CD14-positive monocyte (primary cell): ENCODE data around the gene PXMP4. TPM values are rescaled to one million over a fixed set of nuclear protein-coding genes. Genes with fewer than 3 reads are reported as not detected.

ENCODE experiments used
- DNase-seq, 3 donors: peaks; one replicate each; pipeline ENCODE4 v3.0.0-alpha.2; 2011 to 2022
- H2AFZ ChIP-seq: 2 replicates; pipeline ENCODE4 v1.6.0; 2012; ENCODE audit warnings: mild to moderate bottlenecking, low read depth, low read length, inconsistent platforms; ENCODE audit not compliant: insufficient read depth, poor library complexity, severe bottlenecking
- H3K27ac ChIP-seq, 2 donors: 1 replicate in 1 of 2; 2 replicates in 1 of 2; pipeline ENCODE4 v1.5.1; 2012 to 2013; ENCODE audit warnings: low read length in 2 of 2, control low read depth in 1 of 2, inconsistent platforms in 1 of 2, low read depth in 1 of 2, mild to moderate bottlenecking in 1 of 2
- H3K27me3 ChIP-seq, 2 donors: one replicate each; pipeline versions ENCODE4 v1.6.0 to v1.6.1; 2011 to 2013; ENCODE audit warnings: low read length in 2 of 2; ENCODE audit not compliant: control insufficient read depth in 2 of 2, insufficient read depth in 2 of 2
- H3K36me3 ChIP-seq, 2 donors: replicated peaks in 1 of 2; 1 replicate in 1 of 2; 2 replicates in 1 of 2; pipeline versions ENCODE4 v1.5.1 to v1.6.1; 2012 to 2013; ENCODE audit warnings: low read length in 2 of 2, control low read depth in 1 of 2, inconsistent platforms in 1 of 2, mild to moderate bottlenecking in 1 of 2; ENCODE audit not compliant: insufficient read depth in 2 of 2, control insufficient read depth in 1 of 2
- H3K4me1 ChIP-seq, 2 donors: 1 replicate in 1 of 2; 2 replicates in 1 of 2; pipeline versions ENCODE4 v1.5.1 to v1.6.1; 2012 to 2013; ENCODE audit warnings: low read length in 2 of 2, control low read depth in 1 of 2, inconsistent platforms in 1 of 2, mild to moderate bottlenecking in 1 of 2, moderate library complexity in 1 of 2; ENCODE audit not compliant: insufficient read depth in 2 of 2, control insufficient read depth in 1 of 2
- H3K4me2 ChIP-seq: replicated peaks from 2 replicates; pipeline ENCODE3; 2012; ENCODE audit warnings: low read length, moderate library complexity, mild to moderate bottlenecking; ENCODE audit not compliant: poor library complexity, severe bottlenecking; ENCODE audit errors: extremely low read depth
- H3K4me3 ChIP-seq, 3 experiments: fragments of 200-600 bp in 1 of 3; sonication (generic) in 1 of 3; replicated peaks in 1 of 3; 1 replicate in 2 of 3; 2 replicates in 1 of 3; pipeline ENCODE4 v1.5.1; 2011 to 2013; ENCODE audit warnings: low read length in 3 of 3, mild to moderate bottlenecking in 3 of 3, control low read depth in 2 of 3, low read depth in 2 of 3, inconsistent platforms in 1 of 3, moderate library complexity in 1 of 3
- H3K79me2 ChIP-seq: 2 replicates; pipeline ENCODE4 v1.6.0; 2012; ENCODE audit warnings: mild to moderate bottlenecking, control low read depth, inconsistent platforms, low read length, moderate library complexity; ENCODE audit not compliant: insufficient read depth
- H3K9ac ChIP-seq: 2 replicates; pipeline ENCODE4 v1.6.0; 2017; ENCODE audit warnings: low read length, mild to moderate bottlenecking; ENCODE audit not compliant: insufficient read depth, poor library complexity, severe bottlenecking
- H3K9me3 ChIP-seq, 2 donors: replicated peaks in 1 of 2; 1 replicate in 1 of 2; 2 replicates in 1 of 2; pipeline versions ENCODE4 v1.5.1 to v1.6.1; 2012 to 2013; ENCODE audit warnings: low read length in 2 of 2, control low read depth in 1 of 2; ENCODE audit not compliant: control insufficient read depth in 1 of 2, insufficient read depth in 1 of 2
- H4K20me1 ChIP-seq: 2 replicates; pipeline ENCODE4 v1.6.0; 2012; ENCODE audit warnings: mild to moderate bottlenecking, low read length, control low read depth, moderate library complexity; ENCODE audit not compliant: insufficient read depth
- H3K27ac Mint-ChIP-seq, 7 donors: one replicate each; pipeline ENCODE4 v1.8.0; 2020; ENCODE audit warnings: mild to moderate bottlenecking in 7 of 7, mixed read lengths in 7 of 7, moderate library complexity in 6 of 7, inconsistent platforms in 2 of 7
- H3K27me3 Mint-ChIP-seq, 3 donors: one replicate each; pipeline ENCODE4 v1.8.0; 2021 to 2022; ENCODE audit warnings: low read depth in 3 of 3, mild to moderate bottlenecking in 3 of 3, mixed read lengths in 3 of 3, moderate library complexity in 3 of 3, inconsistent platforms in 1 of 3
- H3K36me3 Mint-ChIP-seq, 2 donors: one replicate each; pipeline ENCODE4 v1.8.0; 2020; ENCODE audit warnings: mixed read lengths in 2 of 2, inconsistent platforms in 1 of 2, mild to moderate bottlenecking in 1 of 2
- H3K4me1 Mint-ChIP-seq: one replicate; pipeline ENCODE4 v1.8.0; 2020; ENCODE audit warnings: mild to moderate bottlenecking, mixed read lengths
- H3K4me3 Mint-ChIP-seq, 2 donors: one replicate each; pipeline ENCODE4 v1.8.0; 2020; ENCODE audit warnings: mild to moderate bottlenecking in 2 of 2, mixed read lengths in 2 of 2, moderate library complexity in 1 of 2
- H3K9me3 Mint-ChIP-seq, 7 donors: one replicate each; pipeline ENCODE4 v1.8.0; 2020 to 2022; ENCODE audit warnings: mixed read lengths in 7 of 7, mild to moderate bottlenecking in 6 of 7, moderate library complexity in 6 of 7, inconsistent platforms in 2 of 7
- CTCF ChIP-seq: fragments of 200-600 bp; IDR thresholded peaks from one replicate; pipeline ENCODE4 v1.8.0; 2022; ENCODE audit warnings: antibody characterized with exemption, mild to moderate bottlenecking
- WGBS: methylation state at CpG from one replicate; pipeline ENCODE4 v1.1.5; 2013; ENCODE audit warnings: missing lambda C conversion rate; ENCODE audit not compliant: insufficient coverage; 5-methylcytosine and 5-hydroxymethylcytosine counted together
- intact Hi-C, 2 donors: fragments of 100-400 bp; cut with micrococcal nuclease; formaldehyde crosslinking; loops; one replicate each; pipeline versions ENCODE4 v1.15.0 to v1.15.1; 2023
- polyA plus RNA-seq, 3 donors: library from polyadenylated mRNA; depleted of rRNA in 1 of 3; unstranded in 2 of 3; stranded (reverse) in 1 of 3; fragments of 300-500 nt in 2 of 3; fragments of >200 nt in 1 of 3; fragmentation: Illumina TruSeq in 2 of 3; gene quantifications; 1 replicate in 2 of 3; 2 replicates in 1 of 3; pipeline ENCODE4 v1.2.3, GENCODE V29; 2012 to 2021

The PXMP4 gene
- polyA plus RNA-seq, 3 donors, result 4.9 to 11.4 (median 9.0) TPM

GRCh38 chr20:33704197-33704924, 15.7 kb downstream of the PXMP4 start:
- Histone ChIP-seq H3K9ac (no peak overlapping the region), H3K4me3 (no peak overlapping the region), H3K4me2 (no peak overlapping the region), H3K9me3 (peaks cover 0 to 10% of the 10 kb centered on the region in 2 donors), H2AFZ (no peak overlapping the region), H3K27ac (no peak overlapping the region), H3K4me1 (no peaks in the 10 kb centered on the region), H3K27me3 (no peaks in the 10 kb centered on the region), H3K36me3 (peaks cover 14 to 29% of the 10 kb centered on the region in 2 donors), H4K20me1 (no peaks in the 10 kb centered on the region), H3K79me2 (no peaks in the 10 kb centered on the region)
- intact Hi-C loops, result no loop called here
- peaks cover 14 to 32% of the 10 kb centered on the region in 2 donors for H3K36me3 Mint-ChIP-seq
- H3K4me1 Mint-ChIP-seq, result no peaks in the 10 kb centered on the region
- H3K9me3 Mint-ChIP-seq, result peaks cover 5 to 18% (median 11%) of the 10 kb centered on the region in 7 donors
- no peak for DNase-seq
- 100% methylated on average over 3 of the region's 11 CpGs for WGBS
- no peak overlapping the region for H3K4me3 Mint-ChIP-seq
- H3K27me3 Mint-ChIP-seq, result peaks cover 0 to 2% (median 0%) of the 10 kb centered on the region in 3 donors
- peak overlapping the region in 1 of 7 donors; percentile 53 for H3K27ac Mint-ChIP-seq
- no peak for TF ChIP-seq CTCF

GRCh38 chr20:33703498-33704137, 16.5 kb downstream of the PXMP4 start:
- H3K4me1 Mint-ChIP-seq, result no peaks in the 10 kb centered on the region
- no peak for TF ChIP-seq CTCF
- no peaks in the 10 kb centered on the region for H3K79me2 ChIP-seq
- H3K4me1 ChIP-seq, result no peaks in the 10 kb centered on the region
- no peak overlapping the region for H2AFZ ChIP-seq
- H3K27ac ChIP-seq, result no peak overlapping the region
- DNase-seq, result no peak
- peaks cover 14 to 29% of the 10 kb centered on the region in 2 donors for H3K36me3 ChIP-seq
- no peak overlapping the region for H3K9ac ChIP-seq
- H3K4me3 ChIP-seq, result no peak overlapping the region
- intact Hi-C loops, result no loop called here
- H3K27me3 ChIP-seq, result no peaks in the 10 kb centered on the region
- H3K27me3 Mint-ChIP-seq, result peaks cover 0 to 2% (median 0%) of the 10 kb centered on the region in 3 donors
- peaks cover 7 to 23% (median 13%) of the 10 kb centered on the region in 7 donors for H3K9me3 Mint-ChIP-seq
- peak overlapping the region in 1 of 7 donors; percentile 9 for H3K27ac Mint-ChIP-seq
- H3K4me3 Mint-ChIP-seq, result no peak overlapping the region
- H3K36me3 Mint-ChIP-seq, result peaks cover 14 to 32% of the 10 kb centered on the region in 2 donors
- WGBS, result 100% methylated on average over 3 of the region's 8 CpGs
- no peaks in the 10 kb centered on the region for H4K20me1 ChIP-seq
- H3K9me3 ChIP-seq, result peaks cover 0 to 10% of the 10 kb centered on the region in 2 donors
- no peak overlapping the region for H3K4me2 ChIP-seq
